Panc1 (cell line): ENCODE data around the gene MRAS. TPM values are rescaled to one million over a fixed set of nuclear protein-coding genes. Genes with fewer than 3 reads are reported as not detected.

ENCODE experiments used
- ATAC-seq: fragments of 200-7000 bp; cut with Tn5 transposase; 2 replicates; pipeline ENCODE4 v1.9.1; 2020; ENCODE audit warnings: mild to moderate bottlenecking, moderate library complexity
- BruUV-seq: library from RNA; stranded (reverse); fragments of 400-500 nt; replicated peaks from 2 replicates; lab custom pipeline; 2021; lab: Mats Ljungman, UMichigan
- CTCF ChIA-PET: fragments of 300-600 bp; sonication (Branson Sonifier 250); formaldehyde crosslinking; loops from one replicate; lab custom pipeline; 2022; ENCODE audit warnings: antibody characterized with exemption; lab: Charles Lee
- POLR2A ChIA-PET: fragments of 300-600 bp; sonication (Branson Sonifier 250); formaldehyde crosslinking; loops from one replicate; lab custom pipeline; 2022; ENCODE audit warnings: antibody characterized with exemption; lab: Charles Lee
- DNase-seq: peaks from one replicate; pipeline ENCODE4 v3.0.0-alpha.2; 2010; ENCODE audit warnings: low read depth, low spot score
- H3K27ac ChIP-seq: 2 replicates; pipeline ENCODE4 v1.5.1; 2011; ENCODE audit warnings: mild to moderate bottlenecking, low read length, inconsistent platforms
- H3K27me3 ChIP-seq: fragments of 200-500 bp; sonication (Bioruptor generic); 2 replicates; pipeline ENCODE4 v1.6.0; 2014; ENCODE audit warnings: low read length, inconsistent platforms; ENCODE audit not compliant: control insufficient read depth, insufficient read depth
- H3K36me3 ChIP-seq: fragments of 200-500 bp; sonication (Bioruptor generic); 2 replicates; pipeline ENCODE4 v1.5.1; 2014; ENCODE audit warnings: inconsistent platforms, mild to moderate bottlenecking, low read length, moderate library complexity; ENCODE audit not compliant: control insufficient read depth, insufficient read depth
- H3K4me1 ChIP-seq: 2 replicates; pipeline ENCODE4 v1.5.1; 2011; ENCODE audit warnings: inconsistent platforms, mild to moderate bottlenecking, low read length, moderate library complexity; ENCODE audit not compliant: control insufficient read depth, insufficient read depth
- H3K4me3 ChIP-seq, 2 experiments: 2 replicates each; pipeline ENCODE4 v1.5.1; 2011 to 2012; ENCODE audit warnings: low read depth in 2 of 2, low read length in 2 of 2, mild to moderate bottlenecking in 2 of 2, inconsistent platforms in 1 of 2, moderate library complexity in 1 of 2
- H3K9me3 ChIP-seq: fragments of 200-500 bp; sonication (Bioruptor generic); 2 replicates; pipeline ENCODE4 v1.5.1; 2014; ENCODE audit warnings: low read depth, mild to moderate bottlenecking, inconsistent platforms, low read length, moderate library complexity; ENCODE audit not compliant: control insufficient read depth, insufficient read depth
- POLR2AphosphoS5 ChIP-seq: IDR thresholded peaks from 2 replicates; pipeline ENCODE4 v1.6.1; 2012; ENCODE audit warnings: mild to moderate bottlenecking, low read depth, low read length, moderate library complexity
- SIN3A ChIP-seq: IDR thresholded peaks from 2 replicates; pipeline ENCODE4 v1.6.1; 2012; ENCODE audit warnings: low read depth, mild to moderate bottlenecking, low read length, moderate library complexity, borderline replicate concordance; ENCODE audit not compliant: insufficient read depth
- TCF7L2 ChIP-seq: IDR thresholded peaks from 2 replicates; pipeline ENCODE4 v1.6.1; 2011; ENCODE audit warnings: mild to moderate bottlenecking, low read depth, low read length, inconsistent platforms
- in situ Hi-C: cut with HindIII; loops from 2 replicates; pipeline ENCODE4 v1.10.0; 2016; ENCODE audit warnings: low sequenced_read_pairs, low pct_unique_long_range_greater_than_20kb
- intact Hi-C: fragments of 100-400 bp; cut with micrococcal nuclease; formaldehyde crosslinking; loops from one replicate; pipeline ENCODE4 v1.10.0; 2022; ENCODE audit not compliant: unreplicated experiment
- total RNA-seq: library from RNA; stranded (reverse); gene quantifications from one replicate; pipeline ENCODE4 v1.2.1, GENCODE V29; 2021; ENCODE audit not compliant: unreplicated experiment
- TF ChIP-seq, protein P1 (sequence below), 2 experiments: IDR thresholded peaks; 2 replicates each; pipeline ENCODE4 v1.6.1; 2011 to 2012; ENCODE audit warnings: low read depth in 2 of 2, control low read depth in 1 of 2, low read length in 1 of 2, mild to moderate bottlenecking in 1 of 2, moderate library complexity in 1 of 2; ENCODE audit not compliant: insufficient read depth in 1 of 2
- TF ChIP-seq, protein P2 (sequence below): fragments of 450-650 bp; IDR thresholded peaks from 2 replicates; pipeline ENCODE4 v1.5.1; 2017; ENCODE audit warnings: mild to moderate bottlenecking

Gene MRAS
- total RNA-seq, 1 experiment from 2014 or later = 14.2 TPM

DNA sequence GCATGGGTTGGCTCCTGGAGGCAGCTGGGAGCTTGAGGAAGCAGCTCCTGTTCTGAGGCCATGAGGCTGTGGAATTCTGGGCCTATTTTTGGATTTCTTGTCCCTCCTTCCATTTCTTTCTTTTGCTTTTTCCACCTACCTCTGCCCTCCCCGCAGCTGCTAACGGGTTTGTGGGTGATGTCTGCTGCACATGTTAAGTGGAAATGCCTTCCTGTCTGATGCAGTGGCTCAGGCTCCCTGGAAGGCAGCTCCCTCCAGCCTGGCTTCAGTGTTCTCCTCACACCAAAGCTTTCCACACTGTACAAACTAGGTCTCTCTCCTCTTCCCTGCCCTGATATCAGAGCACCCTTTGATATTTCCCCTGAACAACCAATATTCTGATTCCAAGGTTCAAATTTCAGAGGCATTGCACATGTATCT lies 52.3 kb downstream of the MRAS start:
- no peak overlapping the region for H3K27ac ChIP-seq
- DNase-seq = no peak
- in situ Hi-C loops (no loop called here), intact Hi-C loops (loop anchor here (10.0 kb wide), 1 partner anchor 66 kb away; no protein-coding TSS in a partner anchor)
- H3K4me1 ChIP-seq = no peaks in the 10 kb centered on the region
- TF ChIP-seq TCF7L2 = no peak
- no peak for TF ChIP-seq SIN3A
- no peak for TF ChIP-seq POLR2AphosphoS5
- TF ChIP-seq, protein P1, sequence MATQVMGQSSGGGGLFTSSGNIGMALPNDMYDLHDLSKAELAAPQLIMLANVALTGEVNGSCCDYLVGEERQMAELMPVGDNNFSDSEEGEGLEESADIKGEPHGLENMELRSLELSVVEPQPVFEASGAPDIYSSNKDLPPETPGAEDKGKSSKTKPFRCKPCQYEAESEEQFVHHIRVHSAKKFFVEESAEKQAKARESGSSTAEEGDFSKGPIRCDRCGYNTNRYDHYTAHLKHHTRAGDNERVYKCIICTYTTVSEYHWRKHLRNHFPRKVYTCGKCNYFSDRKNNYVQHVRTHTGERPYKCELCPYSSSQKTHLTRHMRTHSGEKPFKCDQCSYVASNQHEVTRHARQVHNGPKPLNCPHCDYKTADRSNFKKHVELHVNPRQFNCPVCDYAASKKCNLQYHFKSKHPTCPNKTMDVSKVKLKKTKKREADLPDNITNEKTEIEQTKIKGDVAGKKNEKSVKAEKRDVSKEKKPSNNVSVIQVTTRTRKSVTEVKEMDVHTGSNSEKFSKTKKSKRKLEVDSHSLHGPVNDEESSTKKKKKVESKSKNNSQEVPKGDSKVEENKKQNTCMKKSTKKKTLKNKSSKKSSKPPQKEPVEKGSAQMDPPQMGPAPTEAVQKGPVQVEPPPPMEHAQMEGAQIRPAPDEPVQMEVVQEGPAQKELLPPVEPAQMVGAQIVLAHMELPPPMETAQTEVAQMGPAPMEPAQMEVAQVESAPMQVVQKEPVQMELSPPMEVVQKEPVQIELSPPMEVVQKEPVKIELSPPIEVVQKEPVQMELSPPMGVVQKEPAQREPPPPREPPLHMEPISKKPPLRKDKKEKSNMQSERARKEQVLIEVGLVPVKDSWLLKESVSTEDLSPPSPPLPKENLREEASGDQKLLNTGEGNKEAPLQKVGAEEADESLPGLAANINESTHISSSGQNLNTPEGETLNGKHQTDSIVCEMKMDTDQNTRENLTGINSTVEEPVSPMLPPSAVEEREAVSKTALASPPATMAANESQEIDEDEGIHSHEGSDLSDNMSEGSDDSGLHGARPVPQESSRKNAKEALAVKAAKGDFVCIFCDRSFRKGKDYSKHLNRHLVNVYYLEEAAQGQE (IDR thresholded peaks at IDR 0.05; ENCODE audit: insufficient read depth in 1 of 2, low read depth in 2 of 2, low read length in 1 of 2) = no peak
- TF ChIP-seq, protein P2, sequence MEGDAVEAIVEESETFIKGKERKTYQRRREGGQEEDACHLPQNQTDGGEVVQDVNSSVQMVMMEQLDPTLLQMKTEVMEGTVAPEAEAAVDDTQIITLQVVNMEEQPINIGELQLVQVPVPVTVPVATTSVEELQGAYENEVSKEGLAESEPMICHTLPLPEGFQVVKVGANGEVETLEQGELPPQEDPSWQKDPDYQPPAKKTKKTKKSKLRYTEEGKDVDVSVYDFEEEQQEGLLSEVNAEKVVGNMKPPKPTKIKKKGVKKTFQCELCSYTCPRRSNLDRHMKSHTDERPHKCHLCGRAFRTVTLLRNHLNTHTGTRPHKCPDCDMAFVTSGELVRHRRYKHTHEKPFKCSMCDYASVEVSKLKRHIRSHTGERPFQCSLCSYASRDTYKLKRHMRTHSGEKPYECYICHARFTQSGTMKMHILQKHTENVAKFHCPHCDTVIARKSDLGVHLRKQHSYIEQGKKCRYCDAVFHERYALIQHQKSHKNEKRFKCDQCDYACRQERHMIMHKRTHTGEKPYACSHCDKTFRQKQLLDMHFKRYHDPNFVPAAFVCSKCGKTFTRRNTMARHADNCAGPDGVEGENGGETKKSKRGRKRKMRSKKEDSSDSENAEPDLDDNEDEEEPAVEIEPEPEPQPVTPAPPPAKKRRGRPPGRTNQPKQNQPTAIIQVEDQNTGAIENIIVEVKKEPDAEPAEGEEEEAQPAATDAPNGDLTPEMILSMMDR = no peak
- BruUV-seq = no TSS peak
- H3K27me3 ChIP-seq = no peaks in the 10 kb centered on the region
- ChIA-PET POLR2A (no interaction called here), CTCF (no interaction called here)
- no peak overlapping the region for H3K4me3 ChIP-seq
- no peaks in the 10 kb centered on the region for H3K9me3 ChIP-seq
- ATAC-seq = no peak
- no peaks in the 10 kb centered on the region for H3K36me3 ChIP-seq

GRCh38 chr3:138401834-138402233 lies 53.5 kb downstream of the MRAS start:
- POLR2A ChIA-PET = interaction anchor here (0.6 kb wide), 1 partner anchor 64 kb away, joined by 3 read pairs; no protein-coding TSS in a partner anchor
- BruUV-seq = no TSS peak
- ATAC-seq = no peak
- TF ChIP-seq TCF7L2 (no peak), POLR2AphosphoS5 (no peak), SIN3A (no peak)
- TF ChIP-seq, protein P1 (IDR thresholded peaks at IDR 0.05; ENCODE audit: insufficient read depth in 1 of 2, low read depth in 2 of 2, low read length in 1 of 2) = no peak
- TF ChIP-seq, protein P2 = no peak
- H3K4me3 ChIP-seq = no peak overlapping the region
- in situ Hi-C loops (no loop called here), intact Hi-C loops (loop anchor here (10.0 kb wide), 1 partner anchor 67 kb away; no protein-coding TSS in a partner anchor)
- CTCF ChIA-PET = no interaction called here
- H3K36me3 ChIP-seq = no peaks in the 10 kb centered on the region
- DNase-seq = no peak
- no peak overlapping the region for H3K27ac ChIP-seq
- H3K9me3 ChIP-seq = no peaks in the 10 kb centered on the region
- no peaks in the 10 kb centered on the region for H3K4me1 ChIP-seq
- no peaks in the 10 kb centered on the region for H3K27me3 ChIP-seq
